Uterus (tissue), 4 donors: ENCODE results near the gene NKAPD1. TPM values are rescaled to one million over a fixed set of nuclear protein-coding genes. Genes with fewer than 3 reads are reported as not detected.

Source experiments
- DNase-seq, 2 donors: peaks; one replicate each; pipeline ENCODE4 v3.0.0-alpha.2; 2019 to 2020
- H3K27ac ChIP-seq, 2 donors: fragments of 200-600 bp; sonication (generic); 1 replicate in 1 of 2; 2 replicates in 1 of 2; pipeline ENCODE4 v1.5.1; 2016 to 2018
- H3K27me3 ChIP-seq, 2 donors: fragments of 200-600 bp; sonication (generic); one replicate each; pipeline ENCODE4 v1.5.1; 2018 to 2019; ENCODE audit warnings: control low read depth in 1 of 2
- H3K36me3 ChIP-seq, 2 donors: fragments of 200-600 bp; sonication (generic); one replicate each; pipeline ENCODE4 v1.5.1; 2019; ENCODE audit warnings: control low read depth in 1 of 2
- H3K4me1 ChIP-seq, 2 donors: fragments of 200-600 bp; sonication (generic); one replicate each; pipeline ENCODE4 v1.5.1; 2018 to 2019; ENCODE audit warnings: control low read depth in 1 of 2
- H3K4me3 ChIP-seq, 2 donors: fragments of 200-600 bp; sonication (generic); 1 replicate in 1 of 2; 2 replicates in 1 of 2; pipeline ENCODE4 v1.5.1; 2018 to 2019; ENCODE audit warnings: mild to moderate bottlenecking in 1 of 2
- H3K9me3 ChIP-seq, 2 donors: fragments of 200-600 bp; sonication (generic); one replicate each; pipeline ENCODE4 v1.5.1; 2019; ENCODE audit warnings: control low read depth in 1 of 2
- CTCF ChIP-seq, 4 experiments: fragments of 200-600 bp in 2 of 4; fragments of 450-650 bp in 2 of 4; sonication (generic) in 2 of 4; IDR thresholded peaks; one replicate each; pipeline ENCODE4 v1.5.1; 2016 to 2019; ENCODE audit warnings: antibody characterized with exemption in 4 of 4, mild to moderate bottlenecking in 2 of 4, moderate library complexity in 1 of 4
- POLR2A ChIP-seq, 2 donors: fragments of 450-650 bp; IDR thresholded peaks; one replicate each; pipeline ENCODE4 v1.6.1; 2016; ENCODE audit warnings: antibody characterized with exemption in 2 of 2, mild to moderate bottlenecking in 1 of 2, moderate library complexity in 1 of 2
- intact Hi-C: fragments of 100-400 bp; cut with DNase I; formaldehyde crosslinking; loops from one replicate; pipeline ENCODE4 v1.15.1; 2023; ENCODE audit warnings: low total_unique reads
- total RNA-seq, 4 donors: library from RNA; depleted of rRNA in 3 of 4; stranded (reverse); fragments of >200 nt in 3 of 4; gene quantifications; one replicate each; pipeline versions ENCODE4 v1.1.0 to v1.2.4, GENCODE V29; 2014 to 2023
- donor health status: DM: yes; HTN: yes; CAD: no.

NKAPD1 gene
- total RNA-seq, 4 donors from 2014 or later: 2.3 to 32.9 (median 14.3) TPM

- TF ChIP-seq CTCF (IDR thresholded peaks at IDR 0.05) (no peak), POLR2A (IDR thresholded peaks at IDR 0.05) (no peak)
- no peaks in the 10 kb centered on the region for H3K27me3 ChIP-seq
- H3K36me3 ChIP-seq: no peaks in the 10 kb centered on the region
- H3K27ac ChIP-seq: no peak overlapping the region
- no peaks in the 10 kb centered on the region for H3K9me3 ChIP-seq
- H3K4me3 ChIP-seq: no peak overlapping the region
- DNase-seq: no peak
- intact Hi-C loops: no loop called here
- H3K4me1 ChIP-seq: no peaks in the 10 kb centered on the region
Observed at GRCh38 chr11:112062923-112063322, 11.2 kb upstream of the NKAPD1 start.

GRCh38 chr11:112082729-112083128 is 8.6 kb downstream of the NKAPD1 start:
- TF ChIP-seq POLR2A (IDR thresholded peaks at IDR 0.05): no peak
- no peak for TF ChIP-seq CTCF (IDR thresholded peaks at IDR 0.05)
- Histone ChIP-seq H3K4me1 (peaks cover 0 to 4% of the 10 kb centered on the region in 2 donors), H3K4me3 (no peak overlapping the region), H3K27ac (no peak overlapping the region), H3K27me3 (no peaks in the 10 kb centered on the region), H3K9me3 (no peaks in the 10 kb centered on the region), H3K36me3 (no peaks in the 10 kb centered on the region)
- intact Hi-C loops: loop anchor here (10.0 kb wide), 1 partner anchor 208 kb away; the partner anchor contains the start of genes ALG9, CFAP68 and FDXACB1
- no peak for DNase-seq

GRCh38 chr11:112085822-112086421 is 11.8 kb downstream of the NKAPD1 start:
- Histone ChIP-seq H3K27me3 (no peaks in the 10 kb centered on the region), H3K9me3 (no peaks in the 10 kb centered on the region), H3K27ac (peak overlapping the region; percentile 76 to 83), H3K4me1 (peaks cover 0 to 4% of the 10 kb centered on the region in 2 donors), H3K36me3 (no peaks in the 10 kb centered on the region), H3K4me3 (peak overlapping the region; percentile 75 to 93)
- intact Hi-C loops: loop anchor here (10.0 kb wide), 1 partner anchor 211 kb away; the partner anchor contains the start of genes ALG9, CFAP68 and FDXACB1
- TF ChIP-seq CTCF (IDR thresholded peaks at IDR 0.05) (no peak), POLR2A (IDR thresholded peaks at IDR 0.05) (no peak)
- DNase-seq: peak in 1 of 2 donors; percentile 19

GRCh38 chr11:112086422-112087191 is 12.5 kb downstream of the NKAPD1 start, which contains the start of the genes SDHD and TIMM8B:
Gene SDHD, plus strand, starts transcription at chr11:112086873. Its CDS starts 35 bp downstream, at chr11:112086908.
Gene TIMM8B, minus strand, starts transcription at chr11:112086756. Its CDS starts 33 bp downstream, at chr11:112086723.
- Histone ChIP-seq H3K4me3 (peak within 1 kb of the TSS; percentile 75 to 93), H3K27ac (peak within 1 kb of the TSS; percentile 76 to 83), H3K4me1 (peaks cover 0 to 4% of the 10 kb centered on the region in 2 donors), H3K27me3 (no peaks in the 10 kb centered on the region), H3K9me3 (no peaks in the 10 kb centered on the region), H3K36me3 (no peaks in the 10 kb centered on the region)
- TF ChIP-seq CTCF (IDR thresholded peaks at IDR 0.05) (peak; percentile 16 to 47 (median 25)), POLR2A (IDR thresholded peaks at IDR 0.05) (peak; percentile 42 to 44)
- DNase-seq: peak; percentile 96
- intact Hi-C loops: loop anchor here (10.0 kb wide), 1 partner anchor 212 kb away; the partner anchor contains the start of genes ALG9, CFAP68 and FDXACB1
